SK-N-SH treated with all-trans-retinoic acid at 6 μM for 48 hours (cell line): Measurements from ENCODE around the gene NAA60.
A peak's percentile ranks its signal among the peaks of the same experiment; 100 is the strongest.
"Not testable (repeated sequence)": the region's sequence is repeated elsewhere in the genome, so short reads cannot be mapped to it uniquely, and the experiment has no call there.

ENCODE experiments used
- ATAC-seq: fragments of 200-7000 bp; cut with Tn5 transposase; 3 replicates; pipeline ENCODE4 v1.9.1; 2020; ENCODE audit warnings: mild to moderate bottlenecking, moderate library complexity
- ARNTL ChIP-seq: fragments of 450-650 bp; formaldehyde crosslinking; IDR thresholded peaks from 2 replicates; pipeline ENCODE4 v1.5.0; 2020; ENCODE audit warnings: low read depth, mild to moderate bottlenecking, moderate library complexity, borderline replicate concordance
- BACH2 ChIP-seq: fragments of 250-450 bp; sonication (Bioruptor Pico); IDR thresholded peaks from 2 replicates; pipeline ENCODE4 v1.9.0; 2021; ENCODE audit warnings: mild to moderate bottlenecking, borderline replicate concordance
- CREB5 ChIP-seq: fragments of 250-450 bp; sonication (Bioruptor Pico); IDR thresholded peaks from 2 replicates; pipeline ENCODE4 v1.5.1; 2020; ENCODE audit warnings: low read depth, mild to moderate bottlenecking, moderate library complexity
- CSRNP3 ChIP-seq: fragments of 250-450 bp; sonication (Bioruptor Pico); IDR thresholded peaks from 2 replicates; pipeline ENCODE4 v1.5.1; 2021; ENCODE audit warnings: mild to moderate bottlenecking, moderate library complexity
- ESRRG ChIP-seq: fragments of 250-450 bp; sonication (Bioruptor Pico); IDR thresholded peaks from 2 replicates; pipeline ENCODE4 v1.6.1; 2021; ENCODE audit warnings: mild to moderate bottlenecking
- ISL1 ChIP-seq: fragments of 250-450 bp; sonication (Bioruptor Pico); IDR thresholded peaks from 2 replicates; pipeline ENCODE4 v2.1.2; 2022; ENCODE audit warnings: mild to moderate bottlenecking, moderate library complexity
- OSR1 ChIP-seq: fragments of 250-450 bp; sonication (Bioruptor Pico); IDR thresholded peaks from 2 replicates; pipeline ENCODE4 v1.8.0; 2022; ENCODE audit warnings: moderate library complexity, mild to moderate bottlenecking, inconsistent platforms
- POU6F1 ChIP-seq: fragments of 250-450 bp; sonication (Bioruptor Pico); IDR thresholded peaks from 2 replicates; pipeline ENCODE4 v1.8.0; 2021; ENCODE audit warnings: low read depth, mild to moderate bottlenecking, moderate library complexity, borderline replicate concordance
- PPARA ChIP-seq: fragments of 250-450 bp; sonication (Bioruptor Pico); IDR thresholded peaks from 2 replicates; pipeline ENCODE4 v1.5.0; 2020; ENCODE audit warnings: mild to moderate bottlenecking, borderline replicate concordance
- RARB ChIP-seq: fragments of 250-450 bp; sonication (Bioruptor Pico); IDR thresholded peaks from 2 replicates; pipeline ENCODE4 v1.8.0; 2021; ENCODE audit warnings: mild to moderate bottlenecking, moderate library complexity
- SNAI2 ChIP-seq: fragments of 250-450 bp; sonication (Bioruptor Pico); IDR thresholded peaks from 2 replicates; pipeline ENCODE4 v1.5.0; 2020; ENCODE audit warnings: mild to moderate bottlenecking, moderate library complexity
- TCF4 ChIP-seq: fragments of 250-450 bp; sonication (Bioruptor Pico); IDR thresholded peaks from 2 replicates; pipeline ENCODE4 v1.8.0; 2021; ENCODE audit warnings: mild to moderate bottlenecking, moderate library complexity, borderline replicate concordance
- TOX ChIP-seq: fragments of 250-450 bp; sonication (Bioruptor Pico); IDR thresholded peaks from 2 replicates; pipeline ENCODE4 v1.8.0; 2021; ENCODE audit warnings: mild to moderate bottlenecking, moderate library complexity, borderline replicate concordance
- TSHZ2 ChIP-seq: fragments of 250-450 bp; sonication (Bioruptor Pico); IDR thresholded peaks from 2 replicates; pipeline ENCODE4 v1.5.0; 2020; ENCODE audit warnings: mild to moderate bottlenecking, moderate library complexity
- ZC3H10 ChIP-seq: fragments of 250-450 bp; sonication (Bioruptor Pico); IDR thresholded peaks from 2 replicates; pipeline ENCODE4 v1.5.1; 2021; ENCODE audit warnings: mild to moderate bottlenecking, moderate library complexity
- ZFP3 ChIP-seq: fragments of 250-450 bp; sonication (Bioruptor Pico); IDR thresholded peaks from 2 replicates; pipeline ENCODE4 v1.5.0; 2020; ENCODE audit warnings: mild to moderate bottlenecking, moderate library complexity
- ZFP30 ChIP-seq: fragments of 450-650 bp; formaldehyde crosslinking; IDR thresholded peaks from 2 replicates; pipeline ENCODE4 v1.5.0; 2022; ENCODE audit warnings: mild to moderate bottlenecking, moderate library complexity
- ZNF565 ChIP-seq: fragments of 450-650 bp; formaldehyde crosslinking; conservative IDR thresholded peaks from 2 replicates; pipeline ENCODE4 v1.5.0; 2020; ENCODE audit warnings: low read depth, mild to moderate bottlenecking, moderate library complexity
- ZNF70 ChIP-seq: fragments of 450-650 bp; formaldehyde crosslinking; IDR thresholded peaks from 2 replicates; pipeline ENCODE4 v1.5.0; 2020; ENCODE audit warnings: mild to moderate bottlenecking, moderate library complexity
- ZNF8 ChIP-seq: fragments of 450-650 bp; formaldehyde crosslinking; IDR thresholded peaks from 2 replicates; pipeline ENCODE4 v1.5.0; 2020; ENCODE audit warnings: mild to moderate bottlenecking, moderate library complexity

Gene NAA60

GRCh38 chr16:3520841-3521240 is 77.4 kb downstream of the NAA60 start:
- TF ChIP-seq ZNF8 (CRISPR knock-in tag) (no peak), BACH2 (CRISPR knock-in tag) (no peak), PPARA (CRISPR knock-in tag) (no peak), OSR1 (CRISPR knock-in tag) (no peak), ISL1 (no peak), POU6F1 (no peak), ZFP3 (CRISPR knock-in tag) (no peak)
- ATAC-seq, result peak; percentile 22; the same call in 2 of the 3 replicates

- no peak for TF ChIP-seq BACH2 (CRISPR knock-in tag)
- no peak for TF ChIP-seq CREB5 (CRISPR knock-in tag)
- TF ChIP-seq ZNF565 (CRISPR knock-in tag), result no peak
- no peak for TF ChIP-seq RARB (CRISPR knock-in tag)
- TF ChIP-seq ZFP3 (CRISPR knock-in tag), result no peak
- no peak for ATAC-seq
Observed at GRCh38 chr16:3523281-3523680, 79.8 kb downstream of the NAA60 start.

GRCh38 chr16:3525951-3526350 is 82.5 kb downstream of the NAA60 start:
- no peak for ATAC-seq
- no peak for TF ChIP-seq ESRRG (CRISPR knock-in tag)
- TF ChIP-seq BACH2 (CRISPR knock-in tag), result no peak
- no peak for TF ChIP-seq ARNTL (CRISPR knock-in tag)
- no peak for TF ChIP-seq POU6F1
- no peak for TF ChIP-seq TOX (CRISPR knock-in tag)
- TF ChIP-seq TSHZ2 (CRISPR knock-in tag), result no peak
- no peak for TF ChIP-seq TCF4 (CRISPR knock-in tag)
- TF ChIP-seq ZNF565 (CRISPR knock-in tag), result no peak
- TF ChIP-seq CSRNP3 (CRISPR knock-in tag), result no peak
- TF ChIP-seq PPARA (CRISPR knock-in tag), result no peak
- TF ChIP-seq SNAI2 (CRISPR knock-in tag), result no peak
- TF ChIP-seq ZNF70 (CRISPR knock-in tag), result no peak
- no peak for TF ChIP-seq RARB (CRISPR knock-in tag)
- no peak for TF ChIP-seq OSR1 (CRISPR knock-in tag)
- TF ChIP-seq ZFP3 (CRISPR knock-in tag), result no peak
- TF ChIP-seq ZC3H10, result no peak
- TF ChIP-seq ZFP30, result no peak
- no peak for TF ChIP-seq ISL1

GRCh38 chr16:3527216-3527829 is 83.8 kb downstream of the NAA60 start:
- not testable (repeated sequence) for ATAC-seq
